Measurements from ENCODE around the gene OSBPL7. TPM values are rescaled to one million over a fixed set of nuclear protein-coding genes. Genes with fewer than 3 reads are reported as not detected.
A peak's percentile ranks its signal among the peaks of the same experiment; 100 is the strongest.

Gene OSBPL7
- polyA plus RNA-seq, 1 donor from 2014 or later = 8.7 TPM

- H3K27me3 Mint-ChIP-seq = peaks cover 20% of the 10 kb centered on the region
- peaks cover 6% of the 10 kb centered on the region for H3K36me3 Mint-ChIP-seq
- peak overlapping the region; percentile 37 to 99 (median 92) for H3K4me3 Mint-ChIP-seq
- H3K27ac Mint-ChIP-seq = peak overlapping the region in 2 of 3 donors; percentile 5 to 8
- H3K9me3 Mint-ChIP-seq = no peaks in the 10 kb centered on the region
- peaks cover 6 to 19% (median 13%) of the 10 kb centered on the region in 3 donors for H3K4me1 Mint-ChIP-seq
Observed at GRCh38 chr17:47841488-47842291, 20.1 kb upstream of the OSBPL7 start.

- Mint-ChIP-seq H3K9me3 (no peaks in the 10 kb centered on the region), H3K27ac (peak within 1 kb of the TSS in 2 of 3 donors; percentile 8 to 53), H3K36me3 (peaks cover 6% of the 10 kb centered on the region), H3K4me1 (peaks cover 6 to 19% (median 13%) of the 10 kb centered on the region in 3 donors), H3K4me3 (peak within 1 kb of the TSS; percentile 90 to 99 (median 96)), H3K27me3 (peaks cover 13% of the 10 kb centered on the region)
Observed at GRCh38 chr17:47840742-47841487, 19.3 kb upstream of the OSBPL7 start, which contains the start of gene SCRN2. TSS of gene SCRN2 (minus strand) at chr17:47841273. CDS start at chr17:47840843, 430 bp downstream.

GRCh38 chr17:47840001-47840741, 18.6 kb upstream of the OSBPL7 start:
- Mint-ChIP-seq H3K27ac (peak overlapping the region in 1 of 3 donors; percentile 53), H3K4me3 (peak overlapping the region; percentile 90 to 99 (median 96)), H3K27me3 (peaks cover 11% of the 10 kb centered on the region), H3K9me3 (no peaks in the 10 kb centered on the region), H3K4me1 (peaks cover 6 to 19% (median 13%) of the 10 kb centered on the region in 3 donors), H3K36me3 (peaks cover 6% of the 10 kb centered on the region)

- peak overlapping the region in 3 of 4 donors; percentile 27 to 90 (median 51) for H3K4me3 Mint-ChIP-seq
- no peaks in the 10 kb centered on the region for H3K9me3 Mint-ChIP-seq
- H3K27me3 Mint-ChIP-seq = peaks cover 3% of the 10 kb centered on the region
- no peak overlapping the region for H3K27ac Mint-ChIP-seq
- H3K36me3 Mint-ChIP-seq = peaks cover 6% of the 10 kb centered on the region
- peaks cover 6 to 19% (median 15%) of the 10 kb centered on the region in 3 donors for H3K4me1 Mint-ChIP-seq
Observed at GRCh38 chr17:47839071-47839470, 17.5 kb upstream of the OSBPL7 start.

GRCh38 chr17:47838636-47839035, 17.0 kb upstream of the OSBPL7 start:
- H3K27me3 Mint-ChIP-seq = peaks cover 2% of the 10 kb centered on the region
- H3K36me3 Mint-ChIP-seq = peaks cover 6% of the 10 kb centered on the region

GRCh38 chr17:47837401-47838039, 15.9 kb upstream of the OSBPL7 start:
- Mint-ChIP-seq H3K27ac (no peak overlapping the region), H3K27me3 (no peaks in the 10 kb centered on the region), H3K9me3 (no peaks in the 10 kb centered on the region), H3K4me1 (peaks cover 6 to 14% (median 13%) of the 10 kb centered on the region in 3 donors), H3K4me3 (peak overlapping the region in 1 of 4 donors; percentile 12), H3K36me3 (peaks cover 6% of the 10 kb centered on the region)

More at GRCh38 chr17:47838636-47839035, 17.0 kb upstream of the OSBPL7 start:
- Mint-ChIP-seq H3K4me3 (peak overlapping the region in 2 of 4 donors; percentile 34 to 90), H3K9me3 (no peaks in the 10 kb centered on the region), H3K27ac (no peak overlapping the region), H3K4me1 (peaks cover 6 to 19% (median 17%) of the 10 kb centered on the region in 3 donors)

- no peak overlapping the region for H3K4me3 Mint-ChIP-seq
- no peak overlapping the region for H3K27ac Mint-ChIP-seq
- H3K4me1 Mint-ChIP-seq = peaks cover 9 to 21% (median 15%) of the 10 kb centered on the region in 3 donors
- H3K27me3 Mint-ChIP-seq = no peaks in the 10 kb centered on the region
- no peaks in the 10 kb centered on the region for H3K9me3 Mint-ChIP-seq
- peaks cover 6% of the 10 kb centered on the region for H3K36me3 Mint-ChIP-seq
Observed at GRCh38 chr17:47836601-47837000, 15.0 kb upstream of the OSBPL7 start.

GRCh38 chr17:47834756-47835155, 13.2 kb upstream of the OSBPL7 start:
- peak overlapping the region in 1 of 3 donors; percentile 76 for H3K27ac Mint-ChIP-seq
- H3K9me3 Mint-ChIP-seq = no peaks in the 10 kb centered on the region
- H3K4me1 Mint-ChIP-seq = peaks cover 12 to 24% (median 22%) of the 10 kb centered on the region in 3 donors
- H3K4me3 Mint-ChIP-seq = peak overlapping the region in 1 of 4 donors; percentile 43
- peaks cover 6% of the 10 kb centered on the region for H3K36me3 Mint-ChIP-seq
- no peaks in the 10 kb centered on the region for H3K27me3 Mint-ChIP-seq

- Mint-ChIP-seq H3K4me1 (peaks cover 12 to 23% (median 22%) of the 10 kb centered on the region in 3 donors), H3K4me3 (peak overlapping the region; percentile 88 to 99 (median 95))
Observed at GRCh38 chr17:47831934-47832327, 10.3 kb upstream of the OSBPL7 start.

GRCh38 chr17:47831003-47831933, 9.7 kb upstream of the OSBPL7 start, which contains the start of the genes LRRC46 and MRPL10:
TSS of gene LRRC46 (plus strand) at chr17:47831670. CDS start at chr17:47831990, 320 bp downstream.
TSS of gene MRPL10 (minus strand) at chr17:47831541. CDS start at chr17:47831511, 30 bp downstream.
- Mint-ChIP-seq H3K36me3 (no peaks in the 10 kb centered on the region), H3K4me1 (peaks cover 12 to 23% (median 22%) of the 10 kb centered on the region in 3 donors), H3K9me3 (no peaks in the 10 kb centered on the region), H3K4me3 (peak within 1 kb of the TSS; percentile 88 to 99 (median 95)), H3K27ac (peak within 1 kb of the TSS; percentile 95 to 98 (median 95)), H3K27me3 (no peaks in the 10 kb centered on the region)

More at GRCh38 chr17:47831934-47832327, 10.3 kb upstream of the OSBPL7 start:
- Mint-ChIP-seq H3K27ac (peak overlapping the region; percentile 87 to 98 (median 95)), H3K27me3 (no peaks in the 10 kb centered on the region), H3K9me3 (no peaks in the 10 kb centered on the region), H3K36me3 (peaks cover 3% of the 10 kb centered on the region)

- Mint-ChIP-seq H3K4me1 (peaks cover 12 to 23% (median 22%) of the 10 kb centered on the region in 3 donors), H3K4me3 (peak overlapping the region; percentile 88 to 99 (median 95)), H3K36me3 (no peaks in the 10 kb centered on the region), H3K27me3 (no peaks in the 10 kb centered on the region), H3K27ac (peak overlapping the region; percentile 95 to 98 (median 95)), H3K9me3 (no peaks in the 10 kb centered on the region)
Observed at GRCh38 chr17:47830396-47831002, 8.9 kb upstream of the OSBPL7 start.

- H3K27ac Mint-ChIP-seq = peak overlapping the region in 2 of 3 donors; percentile 95 to 98
- H3K27me3 Mint-ChIP-seq = no peaks in the 10 kb centered on the region
- H3K4me3 Mint-ChIP-seq = peak overlapping the region; percentile 88 to 99 (median 95)
- no peaks in the 10 kb centered on the region for H3K9me3 Mint-ChIP-seq
- H3K36me3 Mint-ChIP-seq = no peaks in the 10 kb centered on the region
- H3K4me1 Mint-ChIP-seq = peaks cover 12 to 23% (median 22%) of the 10 kb centered on the region in 3 donors
Observed at GRCh38 chr17:47829870-47830269, 8.3 kb upstream of the OSBPL7 start.

Data from IgD-negative memory B cell (primary cell).